ENCODE measurements around the gene HIGD1B.

GRCh38 chr17:44848961-44849489, 1.3 kb downstream of the HIGD1B start:
- no peak for TF ChIP-seq NFIC (IDR thresholded peaks at IDR 0.05)
- no peak for TF ChIP-seq YY1 (IDR thresholded peaks at IDR 0.05; ENCODE audit: low read depth)
- TF ChIP-seq EGR1 (IDR thresholded peaks at IDR 0.05) = no peak
- TF ChIP-seq, protein P1, sequence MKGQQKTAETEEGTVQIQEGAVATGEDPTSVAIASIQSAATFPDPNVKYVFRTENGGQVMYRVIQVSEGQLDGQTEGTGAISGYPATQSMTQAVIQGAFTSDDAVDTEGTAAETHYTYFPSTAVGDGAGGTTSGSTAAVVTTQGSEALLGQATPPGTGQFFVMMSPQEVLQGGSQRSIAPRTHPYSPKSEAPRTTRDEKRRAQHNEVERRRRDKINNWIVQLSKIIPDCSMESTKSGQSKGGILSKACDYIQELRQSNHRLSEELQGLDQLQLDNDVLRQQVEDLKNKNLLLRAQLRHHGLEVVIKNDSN (IDR thresholded peaks at IDR 0.05) = no peak
- TF ChIP-seq, protein P2, sequence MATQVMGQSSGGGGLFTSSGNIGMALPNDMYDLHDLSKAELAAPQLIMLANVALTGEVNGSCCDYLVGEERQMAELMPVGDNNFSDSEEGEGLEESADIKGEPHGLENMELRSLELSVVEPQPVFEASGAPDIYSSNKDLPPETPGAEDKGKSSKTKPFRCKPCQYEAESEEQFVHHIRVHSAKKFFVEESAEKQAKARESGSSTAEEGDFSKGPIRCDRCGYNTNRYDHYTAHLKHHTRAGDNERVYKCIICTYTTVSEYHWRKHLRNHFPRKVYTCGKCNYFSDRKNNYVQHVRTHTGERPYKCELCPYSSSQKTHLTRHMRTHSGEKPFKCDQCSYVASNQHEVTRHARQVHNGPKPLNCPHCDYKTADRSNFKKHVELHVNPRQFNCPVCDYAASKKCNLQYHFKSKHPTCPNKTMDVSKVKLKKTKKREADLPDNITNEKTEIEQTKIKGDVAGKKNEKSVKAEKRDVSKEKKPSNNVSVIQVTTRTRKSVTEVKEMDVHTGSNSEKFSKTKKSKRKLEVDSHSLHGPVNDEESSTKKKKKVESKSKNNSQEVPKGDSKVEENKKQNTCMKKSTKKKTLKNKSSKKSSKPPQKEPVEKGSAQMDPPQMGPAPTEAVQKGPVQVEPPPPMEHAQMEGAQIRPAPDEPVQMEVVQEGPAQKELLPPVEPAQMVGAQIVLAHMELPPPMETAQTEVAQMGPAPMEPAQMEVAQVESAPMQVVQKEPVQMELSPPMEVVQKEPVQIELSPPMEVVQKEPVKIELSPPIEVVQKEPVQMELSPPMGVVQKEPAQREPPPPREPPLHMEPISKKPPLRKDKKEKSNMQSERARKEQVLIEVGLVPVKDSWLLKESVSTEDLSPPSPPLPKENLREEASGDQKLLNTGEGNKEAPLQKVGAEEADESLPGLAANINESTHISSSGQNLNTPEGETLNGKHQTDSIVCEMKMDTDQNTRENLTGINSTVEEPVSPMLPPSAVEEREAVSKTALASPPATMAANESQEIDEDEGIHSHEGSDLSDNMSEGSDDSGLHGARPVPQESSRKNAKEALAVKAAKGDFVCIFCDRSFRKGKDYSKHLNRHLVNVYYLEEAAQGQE (IDR thresholded peaks at IDR 0.05; ENCODE audit: low read depth) = no peak
- TF ChIP-seq RAD21 (IDR thresholded peaks at IDR 0.05; ENCODE audit: low read depth) = no peak
- no peak for TF ChIP-seq CREB1 (IDR thresholded peaks at IDR 0.05; ENCODE audit: low read depth)
- no peak for TF ChIP-seq EP300 (IDR thresholded peaks at IDR 0.05; ENCODE audit: borderline replicate concordance)
